Stomach (tissue), 9 donors: ENCODE data around the gene NCOR1. TPM values are rescaled to one million over a fixed set of nuclear protein-coding genes. Genes with fewer than 3 reads are reported as not detected.
"Not testable (repeated sequence)": the region's sequence is repeated elsewhere in the genome, so short reads cannot be mapped to it uniquely, and the experiment has no call there.

ENCODE experiments used
- DNase-seq, 2 donors: peaks; one replicate each; pipeline versions ENCODE4 v3.0.0 to v3.0.0-alpha.2; 2013 to 2019
- H3K27ac ChIP-seq, 5 donors: fragments of 200-600 bp in 4 of 5; sonication (generic) in 4 of 5; one replicate each; pipeline ENCODE4 v1.5.1; 2013 to 2019; ENCODE audit warnings: mild to moderate bottlenecking in 1 of 5, moderate library complexity in 1 of 5
- H3K27me3 ChIP-seq, 3 donors: fragments of 200-600 bp; sonication (generic); one replicate each; pipeline ENCODE4 v1.5.1; 2017 to 2019; ENCODE audit warnings: mixed run types in 1 of 3
- H3K36me3 ChIP-seq, 4 donors: fragments of 200-600 bp; sonication (generic); 1 replicate in 3 of 4; 2 replicates in 1 of 4; pipeline ENCODE4 v1.5.1; 2016 to 2019
- H3K4me1 ChIP-seq, 4 donors: fragments of 200-600 bp; sonication (generic); one replicate each; pipeline ENCODE4 v1.5.1; 2016 to 2019
- H3K4me3 ChIP-seq, 4 donors: fragments of 200-600 bp; sonication (generic) in 3 of 4; one replicate each; pipeline ENCODE4 v1.5.1; 2016 to 2019; ENCODE audit warnings: mild to moderate bottlenecking in 1 of 4
- H3K9me3 ChIP-seq, 4 donors: fragments of 200-600 bp; sonication (generic); one replicate each; pipeline ENCODE4 v1.5.1; 2016 to 2019
- EP300 ChIP-seq: sonication (generic); formaldehyde crosslinking; IDR thresholded peaks from one replicate; pipeline ENCODE4 v1.6.1; 2017; ENCODE audit warnings: antibody characterized with exemption
- POLR2A ChIP-seq, 4 donors: fragments of 450-650 bp; IDR thresholded peaks; one replicate each; pipeline ENCODE4 v1.6.1; 2016; ENCODE audit warnings: antibody characterized with exemption in 4 of 4, control low read depth in 2 of 4, mild to moderate bottlenecking in 1 of 4, moderate library complexity in 1 of 4
- POLR2AphosphoS5 ChIP-seq, 3 donors: sonication (generic); formaldehyde crosslinking; IDR thresholded peaks; one replicate each; pipeline ENCODE4 v1.6.1; 2016; ENCODE audit warnings: antibody characterized with exemption in 3 of 3
- WGBS, 5 donors: extraction: QIAGEN DNeasy Blood & Tissue Kit in 3 of 5; methylation state at CpG; one replicate each; pipeline versions ENCODE4 v1.1.5 to v1.1.7; 2013 to 2018; 5-methylcytosine and 5-hydroxymethylcytosine counted together
- intact Hi-C: fragments of 100-400 bp; cut with DNase I; formaldehyde crosslinking; loops from one replicate; pipeline ENCODE4 v1.15.1; 2023; ENCODE audit warnings: low total_unique reads
- polyA plus RNA-seq, 3 donors: library from polyadenylated mRNA; stranded (reverse); fragments of 200-250 nt; gene quantifications; one replicate each; pipeline ENCODE4 v1.2.3, GENCODE V29; 2013
- total RNA-seq, 5 donors: library from RNA; depleted of rRNA; stranded (reverse); fragments of >200 nt; gene quantifications; one replicate each; pipeline versions ENCODE4 v1.1.0 to v1.2.3, GENCODE V29; 2014 to 2016
- TF ChIP-seq, protein P1 (sequence below), 7 experiments: fragments of 450-650 bp in 4 of 7; fragments of 200-600 bp in 3 of 7; sonication (generic) in 3 of 7; IDR thresholded peaks; one replicate each; pipeline ENCODE4 v1.5.1; 2016 to 2019; ENCODE audit warnings: antibody characterized with exemption in 7 of 7, control low read depth in 2 of 7, mild to moderate bottlenecking in 1 of 7
- donor health status: healthy with polysubstance abuse.
- donor health status: Bipolar disorder and iron deficiency.
- donor health status: healthy.

Gene NCOR1
- total and polyA plus RNA-seq, 8 donors = 28.7 to 444 (median 255) TPM

DNA sequence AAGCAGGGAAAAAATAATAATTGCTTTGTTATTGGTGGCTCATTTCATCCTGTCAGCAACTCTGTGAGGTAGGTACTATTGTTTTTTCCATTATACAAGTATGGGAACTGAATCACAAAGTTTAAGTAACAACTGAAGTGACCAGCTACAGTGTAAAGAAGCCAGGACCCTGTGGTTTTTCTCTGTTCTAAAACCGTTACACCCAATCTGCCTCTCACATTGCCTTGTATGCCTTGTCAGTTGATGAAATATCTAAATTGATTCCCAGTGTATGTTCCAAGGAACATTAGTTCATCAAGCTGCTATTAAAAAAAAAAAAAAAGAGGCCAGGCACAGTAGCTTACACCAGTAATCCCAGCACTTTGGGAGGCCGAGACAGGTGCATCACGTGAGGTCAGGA is 7.1 kb upstream of the NCOR1 start:
- intact Hi-C loops = no loop called here
- WGBS, 5 donors = 85 to 99% (median 95%) methylated on average over 3 of the region's 3 CpGs
- no peak for DNase-seq
- peaks cover 0 to 28% (median 20%) of the 10 kb centered on the region in 4 donors for H3K4me1 ChIP-seq
- no peaks in the 10 kb centered on the region for H3K27me3 ChIP-seq
- no peak overlapping the region for H3K27ac ChIP-seq
- TF ChIP-seq EP300 (no peak), POLR2A (IDR thresholded peaks at IDR 0.05) (no peak), POLR2AphosphoS5 (IDR thresholded peaks at IDR 0.05) (no peak)
- TF ChIP-seq, protein P1, sequence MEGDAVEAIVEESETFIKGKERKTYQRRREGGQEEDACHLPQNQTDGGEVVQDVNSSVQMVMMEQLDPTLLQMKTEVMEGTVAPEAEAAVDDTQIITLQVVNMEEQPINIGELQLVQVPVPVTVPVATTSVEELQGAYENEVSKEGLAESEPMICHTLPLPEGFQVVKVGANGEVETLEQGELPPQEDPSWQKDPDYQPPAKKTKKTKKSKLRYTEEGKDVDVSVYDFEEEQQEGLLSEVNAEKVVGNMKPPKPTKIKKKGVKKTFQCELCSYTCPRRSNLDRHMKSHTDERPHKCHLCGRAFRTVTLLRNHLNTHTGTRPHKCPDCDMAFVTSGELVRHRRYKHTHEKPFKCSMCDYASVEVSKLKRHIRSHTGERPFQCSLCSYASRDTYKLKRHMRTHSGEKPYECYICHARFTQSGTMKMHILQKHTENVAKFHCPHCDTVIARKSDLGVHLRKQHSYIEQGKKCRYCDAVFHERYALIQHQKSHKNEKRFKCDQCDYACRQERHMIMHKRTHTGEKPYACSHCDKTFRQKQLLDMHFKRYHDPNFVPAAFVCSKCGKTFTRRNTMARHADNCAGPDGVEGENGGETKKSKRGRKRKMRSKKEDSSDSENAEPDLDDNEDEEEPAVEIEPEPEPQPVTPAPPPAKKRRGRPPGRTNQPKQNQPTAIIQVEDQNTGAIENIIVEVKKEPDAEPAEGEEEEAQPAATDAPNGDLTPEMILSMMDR (IDR thresholded peaks at IDR 0.05) = no peak
- H3K9me3 ChIP-seq = no peaks in the 10 kb centered on the region
- H3K4me3 ChIP-seq = no peak overlapping the region
- peaks cover 0 to 21% (median 18%) of the 10 kb centered on the region in 4 donors for H3K36me3 ChIP-seq

DNA sequence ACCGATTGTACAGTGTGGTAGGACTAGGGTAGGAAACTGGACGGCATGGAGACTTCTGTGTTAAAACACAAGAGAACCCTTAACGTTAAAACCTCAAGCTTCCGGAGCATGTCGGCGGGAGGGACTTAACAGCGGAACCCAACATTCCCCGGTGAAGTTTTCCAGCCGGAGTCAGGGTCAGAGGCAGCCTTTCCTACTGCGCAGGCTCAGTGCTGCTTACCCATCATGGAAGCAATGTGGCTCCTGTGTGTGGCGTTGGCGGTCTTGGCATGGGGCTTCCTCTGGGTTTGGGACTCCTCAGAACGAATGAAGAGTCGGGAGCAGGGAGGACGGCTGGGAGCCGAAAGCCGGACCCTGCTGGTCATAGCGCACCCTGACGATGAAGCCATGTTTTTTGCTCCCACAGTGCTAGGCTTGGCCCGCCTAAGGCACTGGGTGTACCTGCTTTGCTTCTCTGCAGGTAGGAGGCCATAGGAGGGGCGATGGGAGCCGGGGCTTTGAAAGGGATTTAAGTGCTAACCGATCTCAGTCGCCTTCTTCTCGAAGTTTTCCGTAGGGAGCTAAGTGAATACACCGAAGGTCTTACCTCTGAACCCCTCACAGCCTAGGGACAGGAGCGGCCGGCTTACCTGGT is 1.8 kb upstream of the NCOR1 start, which contains the start of gene PIGL:
Gene PIGL, plus strand, starts transcription at position 209 of the 634 bp plus-strand sequence. Its CDS starts 17 bp downstream, at position 226.
- Histone ChIP-seq H3K27ac (peak within 1 kb of the TSS; percentile 95 to 98 (median 97)), H3K27me3 (no peaks in the 10 kb centered on the region), H3K36me3 (peaks cover 0 to 11% (median 8%) of the 10 kb centered on the region in 4 donors), H3K4me3 (peak within 1 kb of the TSS; percentile 82 to 97 (median 94)), H3K4me1 (peaks cover 9 to 59% (median 51%) of the 10 kb centered on the region in 4 donors), H3K9me3 (no peaks in the 10 kb centered on the region)
- intact Hi-C loops = no loop called here
- TF ChIP-seq, protein P1 (IDR thresholded peaks at IDR 0.05) = peak in 1 of 7 experiments; percentile 12
- TF ChIP-seq POLR2A (IDR thresholded peaks at IDR 0.05) (no peak), POLR2AphosphoS5 (IDR thresholded peaks at IDR 0.05) (peak; percentile 78 to 90 (median 85)), EP300 (no peak)
- 0 to 1% (median 1%) methylated on average over 21 to 29 of the region's 29 CpGs for WGBS, 5 donors
- DNase-seq = peak; percentile 90 to 97

DNA sequence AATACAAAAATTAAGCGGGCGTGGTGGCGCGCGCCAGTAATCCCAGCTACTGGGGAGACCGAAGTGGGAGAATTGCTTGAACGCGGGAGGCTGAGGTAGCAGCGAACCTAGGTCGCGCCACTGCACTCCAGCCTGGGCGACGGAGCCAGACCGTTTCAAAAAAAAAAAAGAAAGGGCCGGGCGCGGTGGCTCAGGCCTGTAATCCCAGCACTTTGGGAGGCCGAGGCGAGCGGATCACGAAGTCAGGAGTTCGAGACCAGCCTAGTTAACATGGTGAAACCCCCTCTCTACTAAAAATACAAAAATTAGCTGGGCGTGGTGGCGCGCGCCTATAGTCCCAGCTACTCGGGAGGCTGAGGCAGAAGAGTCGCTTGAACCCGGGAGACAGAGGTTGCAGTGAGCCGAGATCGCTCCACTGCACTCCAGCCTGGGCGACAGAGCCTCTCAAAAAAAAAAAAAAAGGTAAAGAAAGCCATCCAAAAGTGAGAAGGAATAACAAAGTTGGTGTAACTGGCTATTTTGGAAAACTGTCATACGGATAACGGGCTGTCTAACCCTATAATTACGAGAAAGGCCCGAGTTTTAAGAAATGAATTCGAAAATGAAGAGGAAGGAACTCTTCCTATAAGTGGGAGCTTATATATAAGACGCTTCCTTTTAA is 1.1 kb upstream of the NCOR1 start:
- Histone ChIP-seq H3K27ac (peak overlapping the region; percentile 95 to 98 (median 97)), H3K4me3 (peak overlapping the region; percentile 82 to 97 (median 94)), H3K4me1 (peaks cover 15 to 65% (median 56%) of the 10 kb centered on the region in 4 donors), H3K36me3 (peaks cover 0 to 11% (median 8%) of the 10 kb centered on the region in 4 donors)
- H3K27me3 ChIP-seq, DNase-seq, intact Hi-C loops, H3K9me3 ChIP-seq: not testable (repeated sequence)
- WGBS, 5 donors = 69 to 83% (median 77%) methylated on average over 32 to 38 of the region's 38 CpGs

DNA sequence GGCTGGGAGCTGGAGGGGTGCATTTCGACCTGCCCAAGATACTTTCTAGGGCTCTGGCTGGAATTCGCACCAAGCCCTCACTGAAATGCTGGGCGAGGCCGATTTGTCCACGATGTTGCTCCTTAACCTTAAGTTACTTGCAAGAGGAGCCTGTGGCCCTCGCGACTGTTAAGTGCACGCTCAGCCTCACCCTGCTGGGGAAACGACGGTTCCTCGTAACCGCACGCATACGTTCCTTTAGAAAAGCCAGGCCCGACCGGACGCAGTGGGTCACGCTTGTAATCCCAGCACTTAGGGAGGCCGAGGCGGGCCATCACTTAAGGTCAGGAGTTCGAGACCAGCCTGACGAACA is 607 bp upstream of the NCOR1 start:
- TF ChIP-seq EP300 = no peak
- TF ChIP-seq, protein P1 (IDR thresholded peaks at IDR 0.05) = no peak
- no peak for TF ChIP-seq POLR2AphosphoS5 (IDR thresholded peaks at IDR 0.05)
- no peak for TF ChIP-seq POLR2A (IDR thresholded peaks at IDR 0.05)
- Histone ChIP-seq H3K27ac (peak overlapping the region; percentile 95 to 98 (median 97)), H3K27me3 (no peaks in the 10 kb centered on the region), H3K4me3 (peak overlapping the region; percentile 82 to 97 (median 94)), H3K36me3 (peaks cover 0 to 11% (median 8%) of the 10 kb centered on the region in 4 donors), H3K9me3 (no peaks in the 10 kb centered on the region), H3K4me1 (peaks cover 17 to 71% (median 59%) of the 10 kb centered on the region in 4 donors)
- WGBS, 5 donors = 16 to 39% (median 25%) methylated on average over 19 to 22 of the region's 22 CpGs
- DNase-seq = no peak
- intact Hi-C loops = no loop called here
